Measurements from ENCODE around the gene SLC35F4.
"Not testable (repeated sequence)": the region's sequence is repeated elsewhere in the genome, so short reads cannot be mapped to it uniquely, and the experiment has no call there.

Gene SLC35F4

GRCh38 chr14:57796556-57796955 lies 69.3 kb downstream of the SLC35F4 start:
- no peak for DNase-seq (ENCODE audit: low spot score)

DNA sequence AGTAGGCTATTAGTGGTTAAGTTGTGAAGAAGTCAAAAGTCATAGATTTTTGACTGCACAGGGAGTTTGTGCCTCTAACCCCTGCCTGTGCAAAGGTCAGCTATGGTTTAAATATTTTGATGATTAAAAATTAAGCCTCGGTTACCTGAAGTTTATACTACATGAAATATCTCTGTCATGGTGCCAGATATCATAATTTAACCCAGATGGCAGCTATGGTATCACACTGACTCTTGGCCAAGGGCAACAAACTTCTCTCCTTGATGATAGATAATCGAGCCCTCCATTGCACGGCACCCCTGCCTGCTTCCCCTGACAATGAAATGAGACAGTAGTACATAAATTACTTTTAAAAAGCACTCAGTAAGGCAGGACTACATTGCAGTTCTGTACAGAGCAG lies 80.8 kb downstream of the SLC35F4 start:
- no peak for DNase-seq (ENCODE audit: low spot score)

GRCh38 chr14:57771801-57772200 lies 94.1 kb downstream of the SLC35F4 start:
- DNase-seq (ENCODE audit: low spot score) = no peak

GRCh38 chr14:57769863-57770523 lies 95.9 kb downstream of the SLC35F4 start:
- no peak for DNase-seq (ENCODE audit: low spot score)

- no peak for DNase-seq (ENCODE audit: low spot score)
These were observed 104.1 kb downstream of the SLC35F4 start for GRCh38 chr14:57761800-57762199.

DNA sequence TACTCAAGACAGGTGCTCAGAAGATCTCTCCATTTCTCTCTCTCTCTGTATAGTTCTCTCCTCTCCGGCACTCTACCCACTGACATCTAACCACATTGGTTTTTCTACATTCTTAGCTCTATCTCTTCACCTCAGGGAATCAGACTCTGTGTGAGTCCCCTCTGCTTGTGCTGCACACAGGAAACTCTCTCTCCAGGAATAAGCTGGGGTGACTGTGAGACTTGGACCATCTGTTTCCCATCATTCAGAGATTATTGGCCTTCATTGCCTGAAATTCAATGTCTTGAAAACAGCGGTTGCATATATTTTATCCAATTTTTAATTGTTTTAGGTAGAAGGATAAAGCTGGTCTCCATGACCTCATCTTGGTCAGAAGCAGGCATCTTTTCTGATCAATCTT lies 105.0 kb downstream of the SLC35F4 start:
- DNase-seq (ENCODE audit: low spot score) = no peak

- no peak for DNase-seq (ENCODE audit: low spot score)
These were observed 110.8 kb downstream of the SLC35F4 start for GRCh38 chr14:57755018-57755521.

GRCh38 chr14:57754527-57754926 lies 111.4 kb downstream of the SLC35F4 start:
- DNase-seq (ENCODE audit: low spot score) = no peak

DNA sequence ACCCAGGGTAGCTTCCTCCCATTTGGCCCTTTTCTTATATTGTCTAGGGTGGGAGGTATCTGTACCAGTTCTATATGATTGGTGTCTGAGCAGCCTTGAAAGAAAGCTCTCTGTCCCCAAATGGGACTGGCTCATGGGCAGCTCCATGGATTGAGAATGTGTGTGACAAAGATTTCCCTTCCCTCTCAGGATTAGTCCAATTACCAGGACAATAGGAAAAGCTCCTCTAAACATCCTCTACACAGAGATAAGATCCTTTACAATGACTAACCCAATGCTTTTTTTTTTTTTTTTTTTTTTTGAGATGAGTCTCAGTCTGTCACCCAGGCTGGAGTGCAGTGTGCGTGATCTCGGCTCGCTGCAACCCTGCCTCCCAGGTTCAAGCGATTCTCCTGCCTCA lies 112.1 kb downstream of the SLC35F4 start:
- DNase-seq (ENCODE audit: low spot score) = no peak

DNA sequence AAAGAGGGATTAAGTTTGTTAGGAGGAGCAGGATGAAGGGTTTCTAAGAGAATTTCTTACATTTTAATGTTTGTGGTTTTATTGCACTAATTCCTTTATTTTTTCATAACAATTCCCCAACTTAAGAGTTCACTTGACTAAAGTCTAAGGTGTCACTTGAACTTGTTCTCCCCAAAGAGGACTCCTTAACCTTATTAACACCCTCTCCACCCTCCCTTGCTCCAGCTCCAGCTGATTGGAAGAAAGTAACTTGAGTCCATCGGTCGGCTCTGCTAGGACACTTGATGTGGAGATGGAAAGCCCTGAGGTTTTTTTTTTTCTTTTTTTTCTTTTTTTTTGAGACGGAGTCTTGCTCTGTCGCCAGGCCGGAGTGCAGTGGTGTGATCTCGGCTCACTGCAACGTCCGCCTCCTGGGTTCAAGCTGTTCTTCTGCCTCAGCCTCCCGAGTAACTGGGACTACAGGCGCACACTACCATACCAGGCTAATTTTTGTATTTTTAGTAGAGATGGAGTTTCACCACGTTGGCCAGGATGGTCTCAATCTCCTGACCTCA lies 113.7 kb downstream of the SLC35F4 start:
- DNase-seq (ENCODE audit: low spot score) = not testable (repeated sequence)

- DNase-seq (ENCODE audit: low spot score) = no peak
These were observed 114.5 kb downstream of the SLC35F4 start for GRCh38 chr14:57751400-57751799.

DNA sequence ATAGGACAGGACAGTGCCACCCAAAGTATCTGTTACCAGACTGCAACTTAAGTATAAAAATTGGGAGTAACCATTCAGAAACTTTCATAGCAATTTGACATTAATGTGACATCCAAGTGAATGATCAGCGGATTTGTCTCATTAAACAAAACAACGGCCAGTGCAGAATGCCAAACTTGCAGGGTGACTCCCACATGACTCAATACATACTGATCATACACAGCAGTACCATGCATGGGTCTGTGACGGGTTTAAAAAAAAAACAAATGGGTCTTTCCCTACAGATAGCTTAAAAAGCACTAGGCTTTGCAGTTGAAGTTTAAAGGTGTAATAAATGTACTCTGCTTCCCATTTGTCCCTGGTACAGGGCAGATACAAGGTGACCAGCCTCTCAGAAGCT lies 116.6 kb downstream of the SLC35F4 start:
- peak; percentile 87 for DNase-seq (ENCODE audit: low spot score)

DNA sequence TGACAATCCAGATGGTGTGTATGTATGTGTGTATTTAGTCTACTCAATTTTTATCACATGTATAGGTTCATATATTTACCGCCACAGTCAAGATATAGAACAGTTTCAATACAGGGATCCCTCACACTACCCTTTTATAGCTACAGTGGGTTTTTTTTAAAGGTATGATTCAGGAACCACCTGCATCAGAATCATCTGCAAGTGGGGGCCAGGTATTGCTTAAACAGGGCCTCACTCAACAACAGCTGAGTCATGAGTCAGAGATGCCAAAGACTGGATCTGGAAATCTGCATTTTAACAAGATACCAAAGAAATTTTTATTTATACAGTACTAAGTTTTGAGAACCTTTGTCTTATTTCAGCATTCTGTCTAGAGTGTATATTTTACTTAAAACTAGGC lies 117.6 kb downstream of the SLC35F4 start:
- DNase-seq (ENCODE audit: low spot score) = peak; percentile 76

DNA sequence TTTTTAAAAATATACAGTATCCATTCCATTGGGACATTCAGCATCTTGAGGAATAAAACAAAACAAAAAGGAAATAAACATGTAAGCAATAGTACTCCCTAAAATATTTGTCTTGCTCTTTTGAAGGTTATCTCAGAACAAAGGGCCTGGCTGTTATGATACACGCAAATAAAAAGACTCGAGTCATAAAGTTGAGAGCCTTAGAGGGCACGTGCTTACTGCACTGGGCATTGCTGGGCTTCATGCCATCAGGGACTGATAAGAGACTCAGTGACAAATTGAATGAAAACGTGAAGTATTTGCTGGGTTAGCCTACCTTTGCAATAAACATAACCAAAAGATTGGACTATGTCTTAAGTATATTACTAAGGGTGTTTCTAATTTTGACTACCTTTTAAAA lies 118.9 kb downstream of the SLC35F4 start:
- DNase-seq (ENCODE audit: low spot score) = peak; percentile 31

- peak; percentile 51 for DNase-seq (ENCODE audit: low spot score)
These were observed 119.3 kb downstream of the SLC35F4 start for GRCh38 chr14:57746563-57746962.

GRCh38 chr14:57739516-57739915 lies 126.4 kb downstream of the SLC35F4 start:
- no peak for DNase-seq (ENCODE audit: low spot score)

- no peak for DNase-seq (ENCODE audit: low spot score)
These were observed 128.3 kb downstream of the SLC35F4 start for GRCh38 chr14:57737598-57737997.

- DNase-seq (ENCODE audit: low spot score) = no peak
These were observed 129.5 kb downstream of the SLC35F4 start for GRCh38 chr14:57736391-57736790.

DNA sequence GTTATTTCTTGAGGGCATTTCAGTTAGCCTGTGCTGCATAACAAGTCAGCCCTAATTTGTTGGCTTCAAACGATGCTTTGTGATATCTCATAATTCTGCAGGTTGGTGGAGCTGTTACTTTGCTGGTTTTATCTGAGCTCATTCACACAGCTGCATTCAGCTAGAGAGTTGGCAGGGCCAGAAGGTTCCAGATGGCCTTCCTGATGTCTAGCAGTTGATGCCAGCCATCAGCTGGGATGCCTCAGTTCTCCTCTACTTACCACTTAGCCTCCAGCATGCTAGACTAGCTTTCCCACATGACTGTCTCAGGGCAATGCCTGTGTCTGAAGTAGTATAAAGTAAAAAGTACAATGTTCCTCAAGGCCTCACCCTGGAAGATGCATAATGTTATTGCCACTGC lies 130.6 kb downstream of the SLC35F4 start:
- no peak for DNase-seq (ENCODE audit: low spot score)

DNA sequence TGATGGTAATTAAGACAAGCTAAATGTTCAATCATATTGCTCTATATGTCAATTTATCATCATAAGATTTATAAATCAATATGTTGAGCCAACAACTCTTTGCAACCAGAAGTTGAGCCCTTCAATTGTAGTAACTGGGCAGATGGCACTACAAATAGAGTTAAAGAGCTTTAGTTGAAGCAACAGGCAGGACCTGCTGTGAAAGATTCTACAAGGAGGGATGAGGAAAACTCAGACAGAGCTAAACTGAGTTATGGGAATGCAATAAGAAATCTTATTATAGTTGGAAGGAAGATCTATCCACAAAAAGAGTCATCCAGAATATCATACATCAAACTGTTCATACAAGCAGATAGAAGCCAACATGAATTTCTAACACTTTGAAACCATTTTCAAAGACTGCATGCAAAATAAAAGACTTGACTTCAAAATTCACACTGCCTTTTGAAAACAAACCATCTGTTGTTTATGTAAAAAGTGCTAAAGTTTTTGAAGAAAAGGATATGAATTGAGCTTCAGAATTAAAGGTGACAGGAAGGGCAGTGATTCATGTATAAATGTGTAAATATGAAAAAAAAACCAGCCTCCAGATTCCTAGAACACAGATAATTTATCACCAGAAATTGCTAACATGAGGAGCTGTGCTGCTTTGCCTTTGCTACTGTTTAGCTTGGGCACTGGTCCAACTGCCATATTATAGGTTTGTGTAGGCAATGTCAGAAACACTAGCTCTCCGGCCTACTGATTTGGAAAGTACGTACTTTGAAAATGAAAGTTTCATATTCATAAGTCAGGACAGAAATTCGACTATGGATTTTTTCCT lies 133.2 kb downstream of the SLC35F4 start:
- DNase-seq (ENCODE audit: low spot score) = peak; percentile 13

DNA sequence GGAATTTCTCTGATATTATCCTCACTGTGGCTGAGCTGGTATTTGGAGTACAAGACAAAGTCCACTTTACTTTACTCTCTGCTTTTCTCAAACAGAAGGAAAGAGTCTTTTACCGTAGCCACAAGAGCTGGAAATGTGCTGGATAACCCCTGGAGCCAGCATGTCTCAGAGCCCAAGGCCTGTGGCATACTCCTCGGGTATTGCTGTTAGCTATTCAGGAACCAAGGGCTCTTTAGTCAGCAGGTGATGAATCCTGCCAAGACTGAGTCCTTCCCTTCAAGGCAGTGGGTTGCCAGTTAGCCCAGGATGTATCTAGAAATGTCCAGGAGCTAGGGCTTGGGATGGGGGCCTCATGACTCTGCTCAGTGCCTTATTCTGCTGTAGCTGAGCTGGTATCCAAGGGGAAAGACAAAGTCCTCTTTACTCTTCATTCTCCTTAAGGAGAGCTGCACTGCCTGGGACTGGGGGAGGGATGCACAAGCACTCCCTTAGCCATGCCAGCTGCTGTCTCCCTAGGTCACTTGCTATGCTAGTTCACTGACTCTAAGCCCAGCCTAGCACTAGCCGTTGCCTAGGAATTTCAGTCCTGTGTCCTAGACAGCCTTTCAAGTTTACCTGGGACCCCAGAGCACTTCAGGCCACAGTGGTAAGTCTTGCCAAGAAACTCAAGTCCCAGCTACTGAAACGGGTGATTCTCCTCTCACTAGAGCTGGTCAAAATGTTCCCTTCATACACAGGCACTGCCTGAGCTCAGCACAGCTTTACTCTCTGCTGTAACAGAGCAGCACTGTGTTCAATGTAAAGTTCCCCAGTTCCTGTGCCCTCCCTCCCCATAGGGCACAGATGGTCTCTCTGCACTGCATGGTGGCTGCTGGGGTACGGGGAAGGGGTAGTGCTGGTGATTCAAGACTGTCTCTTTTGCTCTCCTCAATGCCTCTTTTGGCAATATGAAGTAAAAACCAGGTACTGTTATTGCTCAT lies 136.4 kb downstream of the SLC35F4 start:
- DNase-seq (ENCODE audit: low spot score) = peak; percentile 28

Data from kidney tubule cell (primary cell).